M059J (cell line): ENCODE data around the gene PSMB11. TPM values are rescaled to one million over a fixed set of nuclear protein-coding genes. Genes with fewer than 3 reads are reported as not detected.
"Not testable (repeated sequence)": the region's sequence is repeated elsewhere in the genome, so short reads cannot be mapped to it uniquely, and the experiment has no call there.

Experiments
- DNase-seq: peaks from one replicate; pipeline ENCODE4 v3.0.0-alpha.2; 2012; ENCODE audit warnings: low read depth
- total RNA-seq: library from RNA; depleted of rRNA; stranded (reverse); fragments of >200 nt; shearing (Covaris generic); gene quantifications from 2 replicates; pipeline ENCODE4 v1.2.3, GENCODE V29; 2014

The PSMB11 gene
- total RNA-seq, 1 experiment from 2014 or later: not detected

- not testable (repeated sequence) for DNase-seq
Measured at GRCh38 chr14:23013749-23014054, 28.3 kb upstream of the PSMB11 start.

DNA sequence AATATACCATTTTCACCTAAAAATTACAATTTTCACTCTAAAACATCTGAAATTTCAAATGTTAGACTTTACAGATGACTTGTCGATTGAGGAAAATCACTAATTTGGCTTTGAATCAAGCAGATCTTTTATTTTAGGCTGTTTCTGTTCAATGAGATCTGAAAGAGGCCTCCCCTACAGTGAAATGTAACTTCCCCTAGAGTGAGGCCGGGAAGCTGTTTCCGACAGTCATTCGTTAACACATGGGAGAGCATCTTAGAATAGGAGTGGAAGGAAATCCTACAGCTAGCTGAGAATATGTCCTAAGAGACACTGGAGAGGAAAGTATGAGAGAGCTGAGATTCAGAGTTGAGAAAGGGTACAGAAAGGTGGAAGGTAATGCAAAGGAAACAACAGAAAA, 26.4 kb upstream of the PSMB11 start:
- DNase-seq: no peak

DNA sequence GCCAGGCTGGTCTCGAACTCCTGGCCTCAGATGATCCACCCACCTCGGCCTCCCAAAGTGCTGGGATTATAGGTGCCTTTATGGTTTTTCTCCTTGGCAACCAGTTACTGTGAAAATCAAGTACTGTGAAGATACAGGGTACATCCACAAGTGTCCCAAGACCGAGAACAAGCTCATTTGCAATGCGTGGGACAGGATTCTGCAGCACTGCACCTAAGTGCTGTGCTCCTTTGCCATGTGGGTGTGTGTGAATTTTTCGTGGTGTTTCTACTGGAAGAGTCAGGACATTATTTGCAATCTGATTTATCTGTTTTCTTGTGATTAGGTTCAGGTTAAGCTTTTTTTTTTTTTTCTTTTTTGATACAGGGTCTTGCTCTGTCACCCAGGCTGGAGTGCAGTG, 24.9 kb upstream of the PSMB11 start:
- DNase-seq: no peak

- DNase-seq: no peak
Measured at GRCh38 chr14:23018107-23018506, 23.9 kb upstream of the PSMB11 start.

GRCh38 chr14:23020143-23021128, 21.6 kb upstream of the PSMB11 start:
- no peak for DNase-seq

DNA sequence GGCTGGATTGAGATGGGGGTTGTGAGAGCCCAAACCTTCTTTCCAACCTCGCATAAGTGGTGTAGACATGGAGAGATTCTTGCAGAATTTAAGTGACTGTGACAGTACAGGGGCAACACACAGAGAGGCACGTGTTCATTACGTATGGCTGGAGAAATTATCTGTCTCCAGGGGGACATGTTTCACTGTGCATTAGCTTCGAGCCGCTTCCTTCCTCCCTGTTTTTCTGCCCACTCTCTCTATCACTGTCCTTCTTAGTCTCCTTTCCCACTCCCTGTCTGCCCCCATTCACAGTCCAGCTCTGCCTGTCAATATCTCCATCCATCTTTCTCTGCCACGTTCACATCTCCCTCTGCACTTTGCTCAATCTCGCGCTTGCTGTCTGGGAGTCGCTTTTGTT, 20.6 kb upstream of the PSMB11 start:
- no peak for DNase-seq

- no peak for DNase-seq
Measured at GRCh38 chr14:23021889-23022442, 20.0 kb upstream of the PSMB11 start.

- DNase-seq: no peak
Measured at GRCh38 chr14:23023022-23023794, 18.8 kb upstream of the PSMB11 start.

GRCh38 chr14:23023795-23024152, 18.2 kb upstream of the PSMB11 start:
- DNase-seq: no peak

GRCh38 chr14:23024612-23025075, 17.4 kb upstream of the PSMB11 start:
- no peak for DNase-seq

- DNase-seq: no peak
Measured at GRCh38 chr14:23025151-23025814, 16.7 kb upstream of the PSMB11 start.

DNA sequence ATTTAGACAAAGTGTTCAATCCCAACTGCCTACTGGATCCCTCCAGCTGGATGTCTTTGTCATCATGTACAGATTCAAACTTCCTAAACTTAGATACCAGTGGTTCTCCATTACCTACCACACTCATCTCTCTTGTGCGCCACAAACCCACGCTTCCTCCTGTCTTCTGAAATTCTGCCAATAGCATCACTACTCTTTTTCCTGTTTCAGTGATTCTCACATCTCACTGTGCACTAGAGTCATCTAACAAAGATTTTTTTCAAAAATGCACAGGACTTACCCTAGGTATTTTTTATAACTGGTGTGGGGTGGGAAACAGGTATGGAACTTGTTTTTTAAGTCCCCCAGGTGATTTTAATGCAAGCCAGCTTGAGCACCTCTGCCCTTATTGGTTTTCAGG, 13.2 kb upstream of the PSMB11 start:
- DNase-seq: no peak

GRCh38 chr14:23030936-23031335, 11.1 kb upstream of the PSMB11 start:
- DNase-seq: no peak

DNA sequence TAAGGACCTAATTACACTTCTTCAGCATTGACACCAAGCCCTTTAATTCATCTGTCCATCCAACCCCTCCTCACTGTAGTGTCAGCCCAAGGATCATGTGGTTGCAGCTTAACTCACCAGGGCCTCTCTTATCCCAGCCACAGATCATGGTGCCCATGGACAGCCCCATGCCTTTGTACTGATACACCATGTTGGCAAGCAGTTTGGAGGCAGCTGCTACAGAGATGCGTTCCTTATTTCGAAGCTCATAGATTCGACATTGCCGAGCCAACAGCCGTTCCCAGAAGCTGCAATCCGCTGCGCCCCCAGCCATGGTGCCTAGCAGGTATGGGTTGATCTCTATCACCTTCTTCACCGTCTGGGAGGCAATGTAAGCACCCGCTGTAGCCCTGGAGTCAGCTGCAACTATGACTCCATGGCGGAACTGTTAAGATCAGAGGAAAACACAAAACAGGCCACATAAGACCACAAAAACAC, 8.7 kb upstream of the PSMB11 start:
- no peak for DNase-seq

DNA sequence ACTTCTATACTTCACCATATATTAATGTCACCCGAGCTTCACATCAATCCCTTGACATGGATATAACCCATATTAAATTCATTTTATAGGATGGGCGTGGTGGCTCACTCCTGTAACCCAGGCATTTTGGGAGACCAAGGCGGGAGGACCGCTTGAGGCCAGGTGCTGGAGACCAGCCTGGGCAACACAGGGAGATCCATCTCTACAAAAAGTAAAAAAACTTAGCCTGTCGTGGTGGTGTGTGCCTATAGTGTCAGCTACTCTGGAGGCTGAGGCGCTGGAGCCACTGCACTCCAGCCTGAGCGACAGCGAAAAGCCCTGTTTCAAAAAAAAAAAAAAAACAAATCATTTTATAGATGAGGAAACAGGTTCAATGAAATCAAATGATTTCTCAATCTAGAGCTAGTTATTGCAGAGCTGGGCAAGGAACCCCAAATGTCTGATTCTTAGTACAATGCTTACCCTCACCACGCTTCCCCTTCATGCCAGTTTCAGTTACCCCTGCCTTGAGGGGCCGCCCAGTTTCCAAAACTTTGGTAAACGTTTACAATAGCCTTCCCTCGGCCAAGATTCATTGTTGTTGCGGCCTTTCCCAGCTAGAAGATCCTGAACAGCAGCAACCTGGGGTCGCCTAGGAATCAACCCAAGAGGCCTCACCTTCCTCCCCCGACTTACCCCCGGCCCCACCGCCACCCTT, 8.1 kb upstream of the PSMB11 start:
- DNase-seq: no peak

- peak; percentile 96 for DNase-seq
Measured at GRCh38 chr14:23034498-23035302, 7.3 kb upstream of the PSMB11 start, which contains the start of gene PSMB5. TSS of gene PSMB5 (minus strand) at chr14:23034900. CDS start at chr14:23034881, 19 bp downstream.

DNA sequence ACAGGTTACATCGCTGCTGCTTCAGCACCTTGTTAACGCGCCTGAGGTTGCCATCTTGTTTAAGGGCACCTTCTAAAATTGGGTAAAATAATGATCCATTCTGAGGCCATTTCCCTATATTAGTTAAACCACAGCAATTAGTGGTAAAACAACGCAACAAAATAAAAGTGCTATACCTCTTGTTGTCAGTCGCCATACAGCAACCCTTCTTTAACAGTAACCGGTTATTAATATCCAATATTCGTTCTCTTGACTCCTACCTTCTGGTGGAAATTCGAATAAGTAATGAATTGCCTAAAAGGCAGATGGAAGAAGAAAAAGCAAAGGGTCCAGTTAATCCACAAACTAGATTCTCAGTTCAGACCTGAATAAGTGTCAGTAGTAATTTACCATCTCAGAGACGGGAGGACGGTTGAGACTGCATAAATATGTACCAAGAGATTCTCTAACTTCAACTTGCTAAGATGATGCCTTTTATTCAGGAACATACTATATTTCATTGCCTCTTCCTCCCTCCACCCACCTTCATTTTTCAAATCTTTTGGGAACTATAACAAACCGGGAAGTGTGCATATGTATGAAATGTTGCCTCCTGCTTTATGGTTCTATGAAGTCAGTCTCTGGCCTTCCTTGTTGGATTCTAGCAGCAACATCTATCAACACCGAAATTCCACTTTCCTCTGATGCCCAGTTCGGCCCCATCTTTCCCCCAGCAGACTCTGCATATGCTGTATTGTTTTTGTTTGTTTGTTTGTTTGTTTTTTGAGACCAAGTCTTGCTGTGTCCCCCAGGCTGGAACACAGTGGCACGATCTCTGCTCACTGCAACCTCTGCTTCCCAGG, 6.5 kb upstream of the PSMB11 start:
- no peak for DNase-seq

DNA sequence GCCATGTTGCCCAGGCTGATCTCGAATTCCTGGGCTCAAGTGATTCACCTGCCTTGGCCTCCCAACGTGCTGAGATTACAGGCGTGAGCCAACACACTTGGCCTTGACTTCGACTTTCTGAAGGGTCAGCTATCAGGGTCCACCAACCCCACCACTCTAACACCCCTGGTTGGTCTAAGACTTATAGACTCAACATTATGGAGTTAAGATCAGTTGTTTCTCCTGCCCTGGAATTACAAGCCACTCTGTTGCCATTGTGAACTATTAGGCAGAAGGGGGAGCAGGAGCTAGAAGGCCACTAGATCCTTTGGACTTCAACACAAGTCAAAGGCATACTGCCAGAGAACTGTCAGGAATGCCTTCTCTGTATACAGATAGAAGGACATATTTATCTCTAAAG, 1.9 kb upstream of the PSMB11 start:
- no peak for DNase-seq

DNA sequence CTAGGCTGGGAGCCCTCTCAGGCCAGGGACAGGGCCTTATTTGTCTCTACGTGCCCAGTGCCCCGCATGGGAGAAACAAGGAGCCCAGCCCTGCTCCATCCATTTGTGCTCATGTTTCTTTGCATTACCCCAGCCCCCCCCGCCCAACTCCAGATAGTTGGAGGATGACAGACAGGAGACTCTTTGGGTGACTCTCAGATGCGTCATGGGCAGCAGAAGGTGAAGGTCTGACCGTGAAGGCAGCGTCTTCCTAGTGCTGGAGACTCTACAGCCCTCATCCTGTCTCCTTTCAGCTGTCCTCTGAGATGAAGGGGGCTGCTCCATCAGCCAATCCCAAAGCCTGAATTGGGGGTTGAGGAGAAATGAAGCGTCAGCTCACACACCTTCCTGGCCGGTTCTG, 283 bp upstream of the PSMB11 start:
- peak; percentile 64 for DNase-seq
